Loucy (cell line): ENCODE results near the gene SIPA1L3.
A peak's percentile ranks its signal among the peaks of the same experiment; 100 is the strongest.

Experiments used
- H2AFZ ChIP-seq: fragments of 200-600 bp; sonication (generic); 2 replicates; pipeline ENCODE4 v1.6.0; 2016; ENCODE audit warnings: antibody characterized with exemption, mild to moderate bottlenecking, low read length, moderate library complexity
- H3F3A ChIP-seq: fragments of 200-600 bp; 2 replicates; pipeline ENCODE4 v1.6.0; 2016; ENCODE audit warnings: antibody characterized with exemption, low read depth, mild to moderate bottlenecking
- H3K27me3 ChIP-seq: fragments of 200-600 bp; sonication (generic); 2 replicates; pipeline ENCODE4 v1.6.1; 2014; ENCODE audit warnings: low read length, mild to moderate bottlenecking; ENCODE audit not compliant: insufficient read depth, poor library complexity, severe bottlenecking
- H3K36me3 ChIP-seq: fragments of 200-600 bp; sonication (generic); 2 replicates; pipeline ENCODE4 v1.6.1; 2016; ENCODE audit warnings: low read length; ENCODE audit not compliant: insufficient read depth
- H3K4me1 ChIP-seq: fragments of 200-600 bp; sonication (generic); 2 replicates; pipeline ENCODE4 v1.5.1; 2014; ENCODE audit warnings: low read length, mild to moderate bottlenecking; ENCODE audit not compliant: insufficient read depth, poor library complexity, severe bottlenecking
- H3K4me2 ChIP-seq: fragments of 200-600 bp; sonication (generic); 2 replicates; pipeline ENCODE4 v1.6.0; 2014; ENCODE audit warnings: antibody characterized with exemption, low read length, low read depth, mild to moderate bottlenecking; ENCODE audit not compliant: poor library complexity, severe bottlenecking
- H3K4me3 ChIP-seq: fragments of 200-600 bp; sonication (generic); 2 replicates; pipeline ENCODE4 v1.5.1; 2014; ENCODE audit warnings: low read length, mild to moderate bottlenecking, mixed read lengths; ENCODE audit not compliant: poor library complexity, severe bottlenecking
- H3K79me2 ChIP-seq: fragments of 200-600 bp; sonication (generic); 2 replicates; pipeline ENCODE4 v1.6.1; 2014; ENCODE audit warnings: low read length; ENCODE audit not compliant: insufficient read depth
- H3K9ac ChIP-seq: fragments of 200-600 bp; sonication (generic); 2 replicates; pipeline ENCODE4 v1.6.0; 2014; ENCODE audit warnings: mild to moderate bottlenecking, low read depth, low read length, moderate library complexity; ENCODE audit not compliant: poor library complexity, severe bottlenecking
- H3K9me2 ChIP-seq: fragments of 200-600 bp; sonication (generic); replicated peaks from 2 replicates; pipeline ENCODE4 v1.6.1; 2016; ENCODE audit warnings: low read depth, low read length, mixed read lengths
- H3K9me3 ChIP-seq: fragments of 200-600 bp; sonication (generic); 2 replicates; pipeline ENCODE4 v1.6.1; 2014; ENCODE audit warnings: mild to moderate bottlenecking, antibody characterized with exemption, low read length, low read depth; ENCODE audit not compliant: insufficient read depth
- H4K20me1 ChIP-seq: fragments of 200-600 bp; sonication (generic); 2 replicates; pipeline ENCODE4 v1.6.0; 2014; ENCODE audit warnings: antibody characterized with exemption, low read length, mild to moderate bottlenecking; ENCODE audit not compliant: insufficient read depth, poor library complexity, severe bottlenecking
- EZH2phosphoT487 ChIP-seq: fragments of 200-600 bp; IDR thresholded peaks from 2 replicates; pipeline ENCODE4 v1.6.1; 2018; ENCODE audit warnings: antibody characterized with exemption, mild to moderate bottlenecking, moderate library complexity, borderline replicate concordance
- TF ChIP-seq, protein P1 (sequence below): fragments of 200-600 bp; sonication (generic); conservative IDR thresholded peaks from 2 replicates; pipeline ENCODE4 v1.5.1; 2014; ENCODE audit warnings: mild to moderate bottlenecking, antibody characterized with exemption, low read length

SIPA1L3 gene

DNA sequence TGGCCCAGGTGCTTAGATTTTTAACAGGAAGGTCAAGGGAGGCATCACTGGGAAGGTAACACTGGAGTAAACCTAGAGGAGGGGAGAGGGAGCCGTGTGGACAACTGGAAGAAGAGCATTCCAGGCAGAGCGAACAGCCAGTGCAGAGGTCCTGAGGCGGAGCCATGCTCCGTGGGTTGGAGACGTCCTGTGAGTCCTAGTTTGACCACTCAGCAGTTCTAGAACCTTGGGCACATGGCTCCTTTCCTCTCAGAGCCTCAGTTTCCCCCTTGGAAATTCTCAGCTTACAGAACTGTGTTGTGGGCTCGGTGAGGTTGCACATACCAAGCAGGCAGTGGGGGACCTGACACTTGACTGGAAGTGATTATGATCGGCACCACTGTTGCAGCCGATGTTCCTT is 186.1 kb downstream of the SIPA1L3 start:
- Histone ChIP-seq H3K9ac (no peak overlapping the region), H3K27me3 (no peaks in the 10 kb centered on the region), H3K4me2 (no peak overlapping the region), H2AFZ (no peak overlapping the region), H4K20me1 (no peaks in the 10 kb centered on the region), H3K36me3 (no peaks in the 10 kb centered on the region; the same call in 1 of the 2 replicates), H3K9me2 (no peaks in the 10 kb centered on the region), H3K4me1 (no peaks in the 10 kb centered on the region), H3K9me3 (no peaks in the 10 kb centered on the region), H3F3A (no peaks in the 10 kb centered on the region), H3K79me2 (no peaks in the 10 kb centered on the region), H3K4me3 (no peak overlapping the region)
- no peak for TF ChIP-seq EZH2phosphoT487
- TF ChIP-seq, protein P1, sequence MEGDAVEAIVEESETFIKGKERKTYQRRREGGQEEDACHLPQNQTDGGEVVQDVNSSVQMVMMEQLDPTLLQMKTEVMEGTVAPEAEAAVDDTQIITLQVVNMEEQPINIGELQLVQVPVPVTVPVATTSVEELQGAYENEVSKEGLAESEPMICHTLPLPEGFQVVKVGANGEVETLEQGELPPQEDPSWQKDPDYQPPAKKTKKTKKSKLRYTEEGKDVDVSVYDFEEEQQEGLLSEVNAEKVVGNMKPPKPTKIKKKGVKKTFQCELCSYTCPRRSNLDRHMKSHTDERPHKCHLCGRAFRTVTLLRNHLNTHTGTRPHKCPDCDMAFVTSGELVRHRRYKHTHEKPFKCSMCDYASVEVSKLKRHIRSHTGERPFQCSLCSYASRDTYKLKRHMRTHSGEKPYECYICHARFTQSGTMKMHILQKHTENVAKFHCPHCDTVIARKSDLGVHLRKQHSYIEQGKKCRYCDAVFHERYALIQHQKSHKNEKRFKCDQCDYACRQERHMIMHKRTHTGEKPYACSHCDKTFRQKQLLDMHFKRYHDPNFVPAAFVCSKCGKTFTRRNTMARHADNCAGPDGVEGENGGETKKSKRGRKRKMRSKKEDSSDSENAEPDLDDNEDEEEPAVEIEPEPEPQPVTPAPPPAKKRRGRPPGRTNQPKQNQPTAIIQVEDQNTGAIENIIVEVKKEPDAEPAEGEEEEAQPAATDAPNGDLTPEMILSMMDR: no peak

DNA sequence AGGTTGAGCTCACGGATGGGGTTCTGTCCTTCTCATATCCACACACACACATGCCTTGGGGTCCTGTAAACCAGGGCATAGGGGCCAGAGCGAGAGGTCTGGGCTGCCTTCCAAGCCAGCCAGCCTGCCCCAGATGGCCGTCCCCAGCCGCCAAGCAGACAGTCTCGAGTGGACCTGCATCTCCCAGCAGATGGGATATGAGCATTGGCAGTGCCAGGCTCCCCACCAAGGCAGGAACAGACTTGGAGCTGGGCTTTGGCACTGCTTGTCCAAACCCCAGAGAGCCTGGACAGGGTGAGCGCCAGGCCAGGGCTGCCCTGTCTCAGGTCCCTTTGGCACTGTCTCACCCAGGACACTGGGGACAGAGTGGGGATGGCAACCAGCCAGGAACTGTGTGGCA is 186.6 kb downstream of the SIPA1L3 start:
- no peaks in the 10 kb centered on the region for H3F3A ChIP-seq
- H3K36me3 ChIP-seq: no peaks in the 10 kb centered on the region; the same call in 1 of the 2 replicates
- no peak overlapping the region for H3K4me3 ChIP-seq
- no peak overlapping the region for H3K9ac ChIP-seq
- no peak overlapping the region for H2AFZ ChIP-seq
- H3K9me2 ChIP-seq: no peaks in the 10 kb centered on the region
- no peaks in the 10 kb centered on the region for H4K20me1 ChIP-seq
- H3K27me3 ChIP-seq: no peaks in the 10 kb centered on the region
- no peak overlapping the region for H3K4me2 ChIP-seq
- TF ChIP-seq EZH2phosphoT487: no peak
- TF ChIP-seq, protein P1: no peak
- H3K4me1 ChIP-seq: no peaks in the 10 kb centered on the region
- no peaks in the 10 kb centered on the region for H3K79me2 ChIP-seq
- H3K9me3 ChIP-seq: no peaks in the 10 kb centered on the region

DNA sequence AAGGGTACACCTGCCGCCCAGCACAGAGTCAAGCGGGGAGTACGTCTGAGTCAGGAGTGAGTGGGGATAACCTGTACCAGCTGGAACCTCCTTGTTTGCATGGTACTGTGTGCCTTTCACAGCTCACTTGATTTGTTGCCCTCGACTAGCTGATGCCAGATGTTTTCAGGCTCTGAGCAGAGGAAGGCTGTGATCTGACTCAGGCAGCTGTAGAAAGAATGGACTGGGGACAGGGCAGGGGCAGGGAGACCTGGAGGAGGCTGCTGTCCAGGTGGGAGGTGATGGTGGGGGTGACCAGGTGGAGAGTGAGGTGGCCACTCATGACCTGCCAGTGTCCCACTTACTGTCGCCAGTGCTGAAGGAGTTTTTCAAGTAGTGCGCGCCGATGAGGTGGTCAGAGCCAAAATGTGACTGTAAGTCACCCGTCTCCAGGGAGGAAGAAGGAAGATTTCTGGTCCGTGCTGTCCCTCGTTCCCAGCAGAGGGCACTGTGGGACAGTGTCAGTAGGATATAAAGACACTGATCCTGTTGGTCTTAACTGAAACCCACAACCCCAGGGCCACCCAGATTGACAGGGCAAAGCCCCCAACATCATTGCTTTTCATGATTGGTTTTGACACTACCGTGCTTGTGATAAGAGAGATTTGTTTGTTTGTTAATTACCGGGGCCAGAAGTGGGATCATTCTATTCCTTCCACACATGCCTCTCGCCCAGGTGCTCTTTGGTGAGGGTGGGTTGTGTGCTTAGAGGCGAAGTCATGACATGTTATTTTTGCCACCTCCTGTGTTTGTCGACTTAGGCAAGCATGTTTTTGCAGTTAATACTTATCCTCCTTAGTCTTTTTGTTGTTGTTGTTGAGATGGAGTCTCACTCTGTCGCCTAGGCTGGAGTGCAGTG is 188.7 kb downstream of the SIPA1L3 start:
- H3F3A ChIP-seq: no peaks in the 10 kb centered on the region
- H2AFZ ChIP-seq: no peak overlapping the region
- no peaks in the 10 kb centered on the region for H3K79me2 ChIP-seq
- H3K27me3 ChIP-seq: no peaks in the 10 kb centered on the region
- no peak overlapping the region for H3K9ac ChIP-seq
- no peaks in the 10 kb centered on the region for H3K9me2 ChIP-seq
- H3K4me1 ChIP-seq: no peaks in the 10 kb centered on the region
- no peak overlapping the region for H3K4me3 ChIP-seq
- no peaks in the 10 kb centered on the region for H4K20me1 ChIP-seq
- H3K36me3 ChIP-seq: peaks cover 14% of the 10 kb centered on the region
- H3K4me2 ChIP-seq: no peak overlapping the region
- TF ChIP-seq, protein P1: peak; percentile 85
- no peak for TF ChIP-seq EZH2phosphoT487
- no peaks in the 10 kb centered on the region for H3K9me3 ChIP-seq
